Spinal cord (tissue), 10 donors: ENCODE measurements around the gene TEX29. TPM values are rescaled to one million over a fixed set of nuclear protein-coding genes. Genes with fewer than 3 reads are reported as not detected.

Source experiments
- DNase-seq, 6 donors: peaks; one replicate each; pipeline versions ENCODE4 v3.0.0 to v3.0.0-alpha.2; 2013 to 2015; ENCODE audit warnings: low spot score in 6 of 6, low read depth in 4 of 6
- H3K27ac ChIP-seq: one replicate; pipeline ENCODE4 v1.5.1; 2013; ENCODE audit warnings: low read depth, low read length, control low read depth
- H3K27me3 ChIP-seq: one replicate; pipeline ENCODE4 v1.6.1; 2013; ENCODE audit warnings: low read length; ENCODE audit not compliant: control insufficient read depth, insufficient read depth
- H3K36me3 ChIP-seq: one replicate; pipeline ENCODE4 v1.6.1; 2013; ENCODE audit warnings: low read length; ENCODE audit not compliant: control insufficient read depth, insufficient read depth
- H3K4me1 ChIP-seq: one replicate; pipeline ENCODE4 v1.6.1; 2013; ENCODE audit warnings: low read length; ENCODE audit not compliant: control insufficient read depth, insufficient read depth
- H3K4me3 ChIP-seq: one replicate; pipeline ENCODE4 v1.5.1; 2013; ENCODE audit warnings: low read depth, low read length, control low read depth
- H3K9me3 ChIP-seq: one replicate; pipeline ENCODE4 v1.6.1; 2013; ENCODE audit warnings: low read length; ENCODE audit not compliant: control insufficient read depth, insufficient read depth
- WGBS: methylation state at CpG from one replicate; pipeline ENCODE4 v1.1.5; 2013; ENCODE audit warnings: missing lambda C conversion rate; ENCODE audit not compliant: insufficient coverage; 5-methylcytosine and 5-hydroxymethylcytosine counted together
- polyA plus RNA-seq, 2 donors: library from polyadenylated mRNA; unstranded; fragments of 120-200 nt; gene quantifications; one replicate each; pipeline ENCODE4 v1.2.1, GENCODE V29; 2013; ENCODE audit not compliant: insufficient read length in 2 of 2
- total RNA-seq, 2 donors: library from RNA; depleted of rRNA in 1 of 2; stranded (reverse); fragments of 120-200 nt in 1 of 2; fragments of >200 nt in 1 of 2; gene quantifications; one replicate each; pipeline versions ENCODE4 v1.2.3 to v1.2.4, GENCODE V29; 2013 to 2014
- donor health status: healthy.

TEX29 gene
- total and polyA plus RNA-seq, 4 donors, result 0.30 to 0.75 (median 0.61) TPM; not detected in 1

DNA sequence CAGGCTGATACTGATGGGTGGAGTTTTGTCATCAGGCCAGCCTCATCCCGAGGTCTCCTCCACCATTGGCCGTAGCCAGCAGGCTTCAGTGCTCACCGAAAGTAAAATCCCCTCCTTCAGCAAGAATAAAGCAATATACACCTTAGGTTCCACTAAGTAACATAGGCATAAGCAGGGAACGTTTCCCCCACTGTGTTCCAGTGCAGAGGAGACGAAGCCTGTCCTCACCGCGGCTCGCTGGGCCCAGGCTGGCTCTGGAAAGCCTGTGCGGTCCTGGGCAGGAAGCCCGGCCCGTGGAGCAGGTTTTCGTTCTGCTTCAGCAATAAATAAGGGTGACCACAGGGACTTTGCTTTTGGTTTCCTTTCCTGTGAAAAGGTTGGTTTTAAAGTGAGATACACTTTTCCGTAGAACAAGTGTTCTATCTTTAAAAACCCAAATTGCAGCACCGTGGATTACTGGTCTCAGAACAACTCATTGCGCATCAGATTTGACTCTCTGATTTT lies 16.3 kb upstream of the TEX29 start:
- H3K4me3 ChIP-seq, result no peak overlapping the region
- H3K27ac ChIP-seq, result no peak overlapping the region
- H3K9me3 ChIP-seq, result no peaks in the 10 kb centered on the region
- no peaks in the 10 kb centered on the region for H3K4me1 ChIP-seq
- H3K36me3 ChIP-seq, result peaks cover 57% of the 10 kb centered on the region
- no peaks in the 10 kb centered on the region for H3K27me3 ChIP-seq
- no peak for DNase-seq
- 87% methylated on average over 12 of the region's 15 CpGs for WGBS

DNA sequence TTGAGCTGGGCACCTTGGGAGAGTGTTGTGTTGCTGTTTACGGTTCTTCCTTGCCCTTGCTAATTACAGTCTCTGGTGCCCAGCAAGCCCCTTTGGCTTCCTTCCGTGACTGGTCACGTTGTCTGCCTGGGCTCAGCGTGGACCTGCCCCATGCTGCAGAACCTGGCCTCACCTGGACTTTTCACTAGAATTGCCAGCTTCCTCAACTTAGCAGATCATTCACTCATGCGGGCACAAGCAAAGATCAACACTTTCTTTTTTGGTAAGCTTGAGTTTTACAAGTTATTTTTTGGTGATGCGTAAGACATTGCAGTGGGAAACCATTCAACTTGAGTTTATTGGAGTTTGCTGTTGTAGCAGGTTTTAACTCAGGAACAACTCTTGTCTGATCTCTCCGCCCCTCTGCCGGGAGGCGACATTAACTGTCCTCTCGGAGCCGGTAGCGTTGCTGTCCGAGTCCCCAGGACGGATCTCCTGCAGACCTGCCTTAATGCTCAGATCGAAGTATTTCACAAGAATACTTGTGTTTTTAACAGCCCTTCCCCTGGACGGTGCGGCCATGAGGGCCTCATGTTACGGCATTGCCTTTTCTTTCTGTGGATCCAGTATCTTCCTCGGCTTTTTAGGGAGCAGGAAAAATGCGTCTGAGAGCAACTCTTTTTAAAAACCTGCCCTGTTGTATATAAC lies 15.7 kb upstream of the TEX29 start:
- peaks cover 56% of the 10 kb centered on the region for H3K36me3 ChIP-seq
- no peaks in the 10 kb centered on the region for H3K4me1 ChIP-seq
- no peak overlapping the region for H3K4me3 ChIP-seq
- no peak for DNase-seq
- H3K27ac ChIP-seq, result no peak overlapping the region
- no peaks in the 10 kb centered on the region for H3K27me3 ChIP-seq
- H3K9me3 ChIP-seq, result no peaks in the 10 kb centered on the region
- whole genome bisulfite sequencing, result 97% methylated on average over 18 of the region's 20 CpGs

DNA sequence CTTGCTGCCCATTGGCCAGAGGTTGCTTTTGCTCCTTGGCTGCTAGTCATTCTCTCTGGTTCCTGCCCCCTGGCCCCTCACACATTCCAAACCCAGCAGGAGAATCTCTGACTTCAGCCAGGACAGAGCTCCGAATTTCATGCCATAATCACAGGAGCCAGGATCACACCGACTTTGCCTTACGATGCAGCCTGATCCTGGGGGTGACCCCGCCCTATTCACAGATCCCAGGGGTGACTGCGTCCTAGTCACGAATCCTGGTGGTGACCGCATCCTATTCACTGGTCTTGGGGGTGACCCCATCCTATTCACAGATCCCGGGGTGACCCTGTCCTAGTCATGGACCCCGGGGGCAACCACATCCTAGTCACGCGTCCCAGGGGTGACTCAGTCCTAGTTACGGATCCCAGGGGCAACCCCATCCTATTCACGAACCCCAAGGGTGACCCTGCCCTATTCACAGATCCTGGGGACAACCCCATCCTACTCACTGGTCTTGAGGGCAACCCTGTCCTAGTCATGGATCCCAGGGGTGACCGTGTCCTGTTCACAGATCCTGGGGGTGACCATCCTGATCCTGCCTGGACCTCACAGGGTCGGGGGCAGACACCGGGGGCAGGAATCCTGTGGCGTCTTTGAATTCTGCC lies 7.4 kb upstream of the TEX29 start:
- peaks cover 5% of the 10 kb centered on the region for H3K9me3 ChIP-seq
- no peaks in the 10 kb centered on the region for H3K27me3 ChIP-seq
- no peak for DNase-seq
- H3K4me1 ChIP-seq, result no peaks in the 10 kb centered on the region
- no peak overlapping the region for H3K27ac ChIP-seq
- WGBS, result 96% methylated on average over 13 of the region's 17 CpGs
- H3K36me3 ChIP-seq, result peaks cover 45% of the 10 kb centered on the region
- H3K4me3 ChIP-seq, result no peak overlapping the region

DNA sequence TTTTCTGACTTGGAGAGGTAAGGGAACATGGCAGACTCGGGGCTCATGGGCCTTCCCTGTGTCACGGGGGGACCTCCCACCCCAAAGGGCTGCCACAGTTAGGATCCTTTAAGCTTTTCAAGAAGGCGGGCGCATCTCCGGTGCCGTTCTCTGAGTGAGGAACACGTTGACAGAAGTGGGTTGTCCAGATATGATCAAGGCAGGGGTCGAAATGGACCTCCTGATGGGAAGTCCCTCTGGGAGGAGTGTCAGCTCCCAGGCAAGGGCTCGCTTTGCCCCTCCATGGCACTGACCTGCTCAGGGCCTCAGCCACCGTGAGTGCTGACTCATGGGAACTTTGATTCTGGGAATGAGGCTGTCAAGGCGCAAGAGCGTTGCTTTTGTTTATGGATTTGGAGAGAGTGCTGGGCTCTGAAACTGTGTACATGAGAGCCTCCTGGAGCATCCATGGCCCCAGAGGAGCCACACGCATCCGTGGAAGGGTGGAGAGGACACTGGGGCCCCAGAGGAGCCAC lies 6.5 kb upstream of the TEX29 start:
- WGBS, result 82% methylated on average over 13 of the region's 14 CpGs

DNA sequence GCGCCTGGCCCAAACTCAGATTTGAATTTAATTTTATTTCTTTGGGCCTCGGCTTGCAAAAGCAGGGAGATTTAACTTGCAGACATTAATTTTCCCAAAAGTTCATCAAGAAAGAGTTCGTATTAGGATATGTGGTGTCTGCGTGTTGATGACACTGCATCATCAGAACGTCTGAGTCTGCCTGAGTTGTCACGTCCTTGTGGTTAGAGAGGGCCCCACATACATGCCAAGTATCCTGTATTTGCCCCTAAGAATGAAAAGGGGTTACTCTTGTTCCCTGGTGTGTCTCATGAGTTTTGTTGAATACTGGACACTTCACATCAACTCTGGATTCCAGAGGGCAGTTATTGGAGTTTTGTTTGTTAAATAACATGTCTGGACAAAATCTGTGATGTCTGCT lies 5.6 kb upstream of the TEX29 start:
- 85% methylated on average over 4 of the region's 6 CpGs for WGBS
- H3K4me3 ChIP-seq, result no peak overlapping the region
- H3K27ac ChIP-seq, result no peak overlapping the region
- DNase-seq, result no peak
- H3K36me3 ChIP-seq, result peaks cover 38% of the 10 kb centered on the region
- no peaks in the 10 kb centered on the region for H3K4me1 ChIP-seq
- H3K9me3 ChIP-seq, result peaks cover 5% of the 10 kb centered on the region
- no peaks in the 10 kb centered on the region for H3K27me3 ChIP-seq

More for the DNA sequence above, 6.5 kb upstream of the TEX29 start:
- Histone ChIP-seq H3K4me1 (no peaks in the 10 kb centered on the region), H3K27ac (no peak overlapping the region), H3K36me3 (peaks cover 40% of the 10 kb centered on the region), H3K27me3 (no peaks in the 10 kb centered on the region), H3K9me3 (peaks cover 5% of the 10 kb centered on the region), H3K4me3 (no peak overlapping the region)
- DNase-seq, result no peak

DNA sequence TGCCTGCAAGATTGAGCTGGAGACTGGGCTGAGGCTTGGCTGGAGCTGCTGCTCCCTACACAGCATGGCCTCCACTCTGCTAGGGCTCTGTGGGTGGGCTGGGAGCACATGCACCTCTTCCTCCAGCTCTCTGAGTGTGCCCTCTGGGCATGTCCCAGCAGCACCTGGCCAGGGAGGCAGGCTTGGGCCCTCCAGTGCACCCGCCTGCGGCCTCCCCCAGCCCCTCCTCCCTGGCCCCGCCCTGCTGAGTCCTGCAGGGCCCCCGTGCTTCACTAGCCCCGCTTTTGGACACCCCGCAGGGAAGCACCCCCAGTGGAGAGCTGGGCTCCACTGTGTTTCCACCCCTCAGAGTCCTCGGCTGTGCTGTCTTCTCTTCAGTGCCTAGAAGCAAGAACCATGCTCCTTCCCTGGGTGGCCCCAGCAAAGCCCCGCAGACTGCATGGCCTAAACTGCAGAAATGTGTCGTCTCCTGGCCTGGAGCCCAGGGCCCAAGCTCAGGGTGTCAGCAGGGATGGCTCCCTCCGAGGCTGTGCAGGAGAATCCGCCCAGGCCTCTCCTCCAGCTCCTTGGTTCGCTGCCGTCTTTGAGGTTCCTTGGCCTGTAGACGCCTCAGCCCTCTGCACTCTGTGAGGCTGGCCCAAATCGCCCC lies 5.0 kb upstream of the TEX29 start:
- peaks cover 5% of the 10 kb centered on the region for H3K9me3 ChIP-seq
- H3K27ac ChIP-seq, result no peak overlapping the region
- H3K4me1 ChIP-seq, result no peaks in the 10 kb centered on the region
- H3K4me3 ChIP-seq, result no peak overlapping the region
- WGBS, result 87% methylated on average over 15 of the region's 15 CpGs
- H3K36me3 ChIP-seq, result peaks cover 38% of the 10 kb centered on the region
- H3K27me3 ChIP-seq, result no peaks in the 10 kb centered on the region
- DNase-seq, result no peak

DNA sequence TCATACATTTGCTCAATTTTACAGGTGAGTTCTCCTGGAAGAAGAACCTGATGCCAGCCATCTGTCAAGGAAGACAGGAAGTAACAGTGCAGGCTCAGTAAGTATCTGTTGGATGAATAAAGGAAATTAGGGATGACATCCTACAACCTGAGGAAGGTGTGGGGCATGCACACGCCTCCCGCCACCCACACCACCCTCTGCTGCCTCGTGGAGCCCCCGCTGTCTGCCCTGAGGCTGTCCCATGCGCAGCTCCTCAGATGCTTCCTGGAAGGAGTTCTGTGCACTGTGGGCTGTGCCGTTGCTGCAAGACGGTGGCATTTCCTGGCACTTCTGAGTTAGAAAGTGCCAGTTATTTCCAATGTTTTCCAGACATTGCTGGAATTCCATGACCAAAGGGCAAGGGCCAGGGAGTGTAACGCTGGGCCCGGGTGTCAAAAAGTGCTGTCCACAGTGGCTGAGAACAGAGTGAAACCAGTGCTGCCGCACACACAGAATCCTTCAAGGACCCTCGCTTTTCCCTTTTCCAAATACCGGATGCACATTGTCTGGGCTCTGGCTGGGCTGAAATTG lies 4.2 kb upstream of the TEX29 start:
- no peaks in the 10 kb centered on the region for H3K27me3 ChIP-seq
- H3K27ac ChIP-seq, result no peak overlapping the region
- peaks cover 5% of the 10 kb centered on the region for H3K9me3 ChIP-seq
- no peak overlapping the region for H3K4me3 ChIP-seq
- H3K4me1 ChIP-seq, result no peaks in the 10 kb centered on the region
- 79% methylated on average over 9 of the region's 12 CpGs for WGBS
- no peak for DNase-seq
- H3K36me3 ChIP-seq, result peaks cover 38% of the 10 kb centered on the region

DNA sequence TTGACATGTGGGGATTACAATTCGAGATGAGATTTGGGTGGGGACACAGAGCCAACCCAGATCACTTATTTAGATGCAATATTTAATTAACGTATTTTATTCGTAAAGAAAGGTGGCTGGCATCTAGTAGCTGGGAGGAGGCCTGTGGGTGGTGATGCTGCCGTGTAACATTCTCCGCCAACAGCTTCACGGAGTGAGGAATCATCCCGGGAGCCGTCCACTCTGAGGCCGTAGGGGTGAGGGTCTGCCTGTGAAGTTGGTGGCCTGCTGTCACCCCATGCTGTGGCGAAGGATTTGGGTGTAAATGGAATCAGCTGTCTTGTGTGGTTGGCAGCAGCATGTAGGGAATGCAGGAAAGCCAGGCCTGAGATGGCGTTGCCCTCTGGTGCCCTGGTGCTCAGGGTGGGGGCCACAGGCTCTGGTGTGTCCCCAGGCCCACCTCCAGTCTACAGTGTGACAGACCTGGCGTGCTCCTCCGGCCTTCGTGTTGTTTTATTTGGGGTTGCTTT lies 3.3 kb upstream of the TEX29 start:
- H3K9me3 ChIP-seq, result peaks cover 5% of the 10 kb centered on the region
- H3K4me3 ChIP-seq, result no peak overlapping the region
- no peak for DNase-seq
- H3K4me1 ChIP-seq, result no peaks in the 10 kb centered on the region
- 86% methylated on average over 13 of the region's 14 CpGs for WGBS
- H3K27me3 ChIP-seq, result no peaks in the 10 kb centered on the region
- H3K27ac ChIP-seq, result no peak overlapping the region
- H3K36me3 ChIP-seq, result peaks cover 33% of the 10 kb centered on the region

DNA sequence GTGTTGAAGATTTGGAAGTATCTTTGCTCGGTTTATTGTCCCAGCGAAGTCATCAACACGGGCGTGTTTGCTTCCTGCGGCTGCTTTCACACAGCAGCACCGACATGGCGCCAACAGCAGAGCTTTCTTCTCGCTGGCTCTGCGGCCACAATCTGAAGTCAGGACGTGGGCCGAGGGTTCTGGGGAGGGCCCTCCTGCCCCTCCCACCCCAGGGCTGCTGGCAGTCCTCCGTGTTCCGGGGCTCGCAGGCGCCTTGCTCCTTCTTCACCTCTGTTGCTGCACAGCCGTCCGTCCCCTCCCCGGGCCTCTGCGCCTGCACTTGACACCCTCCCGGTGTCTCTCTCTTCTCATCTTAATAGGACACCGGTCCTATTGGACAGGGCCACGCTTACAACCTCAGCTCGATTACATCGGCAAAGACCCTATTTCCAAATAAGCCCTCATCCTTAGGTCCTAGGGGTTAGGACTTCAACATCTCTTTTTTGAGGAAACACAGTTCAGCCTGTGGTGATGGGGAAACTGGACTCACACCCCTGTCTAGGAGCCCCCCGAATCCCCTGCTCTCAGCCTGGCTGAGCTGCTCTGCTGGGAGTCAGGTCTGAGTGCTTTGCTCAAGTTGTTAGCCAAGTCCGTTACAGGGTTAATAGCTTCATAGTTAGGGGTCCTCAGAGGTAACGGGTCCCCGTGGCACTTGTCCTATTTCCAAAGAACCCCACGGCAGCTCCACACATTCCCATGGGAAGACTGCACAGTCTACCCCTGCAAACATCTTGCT lies 2.7 kb upstream of the TEX29 start:
- Histone ChIP-seq H3K27ac (no peak overlapping the region), H3K9me3 (peaks cover 3% of the 10 kb centered on the region), H3K4me1 (no peaks in the 10 kb centered on the region), H3K36me3 (peaks cover 31% of the 10 kb centered on the region), H3K4me3 (no peak overlapping the region), H3K27me3 (no peaks in the 10 kb centered on the region)
- WGBS, result 77% methylated on average over 22 of the region's 29 CpGs
- no peak for DNase-seq
